KMS-11 (cell line): ENCODE data around the gene SUCO.

ENCODE experiments used
- H2AFZ ChIP-seq: fragments of 200-600 bp; sonication (generic); 2 replicates; pipeline ENCODE4 v1.6.1; 2016; ENCODE audit warnings: antibody characterized with exemption, mixed run types, low read depth
- H3K27ac ChIP-seq: fragments of 200-600 bp; sonication (generic); 2 replicates; pipeline ENCODE4 v1.6.1; 2016; ENCODE audit warnings: mild to moderate bottlenecking, mixed run types
- H3K27me3 ChIP-seq: fragments of 200-600 bp; sonication (generic); 2 replicates; pipeline ENCODE4 v1.6.1; 2017; ENCODE audit warnings: mild to moderate bottlenecking, low read depth, mixed run types, moderate library complexity; ENCODE audit not compliant: insufficient read depth
- H3K36me3 ChIP-seq: fragments of 200-600 bp; sonication (generic); 2 replicates; pipeline ENCODE4 v1.6.1; 2017; ENCODE audit warnings: mild to moderate bottlenecking, mixed run types; ENCODE audit not compliant: insufficient read depth
- H3K4me1 ChIP-seq: fragments of 200-600 bp; sonication (generic); 2 replicates; pipeline ENCODE4 v1.6.1; 2016; ENCODE audit warnings: mild to moderate bottlenecking, low read depth, mixed run types; ENCODE audit not compliant: poor library complexity, severe bottlenecking
- H3K4me2 ChIP-seq: fragments of 200-600 bp; sonication (generic); 2 replicates; pipeline ENCODE4 v1.7.0; 2016; ENCODE audit warnings: mild to moderate bottlenecking, mixed run types
- H3K4me3 ChIP-seq: fragments of 200-600 bp; sonication (generic); IDR thresholded peaks from 2 replicates; pipeline ENCODE4 v1.6.1; 2017; ENCODE audit warnings: low read depth, low read length, mixed read lengths; ENCODE audit not compliant: insufficient read depth
- H3K79me2 ChIP-seq: fragments of 200-600 bp; sonication (generic); 2 replicates; pipeline ENCODE4 v1.6.1; 2016; ENCODE audit warnings: low read depth, mixed run types; ENCODE audit not compliant: insufficient read depth
- H3K9ac ChIP-seq: fragments of 200-600 bp; sonication (generic); 2 replicates; pipeline ENCODE4 v1.6.1; 2016; ENCODE audit warnings: mild to moderate bottlenecking, mixed run types
- H4K20me1 ChIP-seq: fragments of 200-600 bp; sonication (generic); 2 replicates; pipeline ENCODE4 v1.6.1; 2016; ENCODE audit warnings: mild to moderate bottlenecking, mixed run types; ENCODE audit not compliant: insufficient read depth
- TF ChIP-seq, protein P1 (sequence below): fragments of 200-600 bp; sonication (generic); conservative IDR thresholded peaks from 2 replicates; pipeline ENCODE4 v1.6.1; 2017; ENCODE audit warnings: low read depth, mild to moderate bottlenecking, antibody characterized with exemption, low read length, moderate library complexity, mixed read lengths

Gene SUCO

DNA sequence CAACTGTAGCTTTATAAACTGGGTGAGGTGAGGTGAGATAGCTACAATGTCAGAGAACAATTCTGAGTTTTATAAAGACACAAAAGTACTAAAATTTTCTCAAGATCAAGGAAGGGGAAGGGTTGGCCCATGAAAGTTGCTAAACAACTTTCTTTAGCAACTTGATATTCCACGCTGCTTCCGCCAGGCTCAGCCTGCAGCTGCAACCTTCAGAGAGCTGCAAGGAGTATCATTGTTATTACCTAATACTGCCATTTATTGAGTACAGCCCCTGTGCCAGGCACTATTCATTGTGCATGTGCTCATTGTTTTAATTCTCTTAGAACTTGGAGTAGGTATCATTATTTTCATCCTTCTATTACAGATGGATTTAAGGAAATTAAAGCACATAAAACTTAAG lies 34.1 kb upstream of the SUCO start:
- H3K9ac ChIP-seq = no peak overlapping the region
- H3K79me2 ChIP-seq = no peaks in the 10 kb centered on the region
- TF ChIP-seq, protein P1, sequence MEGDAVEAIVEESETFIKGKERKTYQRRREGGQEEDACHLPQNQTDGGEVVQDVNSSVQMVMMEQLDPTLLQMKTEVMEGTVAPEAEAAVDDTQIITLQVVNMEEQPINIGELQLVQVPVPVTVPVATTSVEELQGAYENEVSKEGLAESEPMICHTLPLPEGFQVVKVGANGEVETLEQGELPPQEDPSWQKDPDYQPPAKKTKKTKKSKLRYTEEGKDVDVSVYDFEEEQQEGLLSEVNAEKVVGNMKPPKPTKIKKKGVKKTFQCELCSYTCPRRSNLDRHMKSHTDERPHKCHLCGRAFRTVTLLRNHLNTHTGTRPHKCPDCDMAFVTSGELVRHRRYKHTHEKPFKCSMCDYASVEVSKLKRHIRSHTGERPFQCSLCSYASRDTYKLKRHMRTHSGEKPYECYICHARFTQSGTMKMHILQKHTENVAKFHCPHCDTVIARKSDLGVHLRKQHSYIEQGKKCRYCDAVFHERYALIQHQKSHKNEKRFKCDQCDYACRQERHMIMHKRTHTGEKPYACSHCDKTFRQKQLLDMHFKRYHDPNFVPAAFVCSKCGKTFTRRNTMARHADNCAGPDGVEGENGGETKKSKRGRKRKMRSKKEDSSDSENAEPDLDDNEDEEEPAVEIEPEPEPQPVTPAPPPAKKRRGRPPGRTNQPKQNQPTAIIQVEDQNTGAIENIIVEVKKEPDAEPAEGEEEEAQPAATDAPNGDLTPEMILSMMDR = no peak
- H3K4me3 ChIP-seq = no peak overlapping the region
- no peaks in the 10 kb centered on the region for H3K4me1 ChIP-seq
- H3K36me3 ChIP-seq = no peaks in the 10 kb centered on the region
- no peaks in the 10 kb centered on the region; the same call in 1 of the 2 replicates for H4K20me1 ChIP-seq
- no peak overlapping the region for H2AFZ ChIP-seq
- H3K27ac ChIP-seq = no peak overlapping the region
- no peak overlapping the region for H3K4me2 ChIP-seq
- H3K27me3 ChIP-seq = no peaks in the 10 kb centered on the region

DNA sequence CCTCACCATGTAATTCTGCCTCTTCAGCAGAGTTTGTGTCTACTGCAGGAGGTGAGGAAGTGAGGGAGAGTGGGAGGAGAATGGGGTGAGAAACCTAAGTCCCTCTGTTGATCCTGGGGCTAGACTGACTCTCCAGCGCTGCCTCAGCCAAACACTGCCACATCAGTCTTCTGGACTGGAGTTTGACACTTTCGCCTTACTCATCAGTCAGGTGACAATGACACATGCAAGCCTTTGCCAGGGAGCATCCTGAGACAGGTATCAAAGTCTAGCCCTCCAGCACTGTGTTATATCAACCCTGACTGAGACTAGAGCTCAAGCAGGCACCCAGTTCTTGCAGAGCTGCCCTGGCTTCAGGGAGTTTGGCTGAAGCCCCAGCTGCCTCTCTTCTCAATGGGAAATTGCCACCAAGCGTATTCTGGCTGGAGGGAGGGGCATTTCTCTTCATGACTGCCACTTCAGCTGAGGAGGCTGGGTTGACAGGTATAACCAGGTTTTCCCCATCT lies 33.3 kb upstream of the SUCO start:
- Histone ChIP-seq H3K9ac (no peak overlapping the region), H3K4me2 (no peak overlapping the region), H2AFZ (no peak overlapping the region), H3K4me1 (no peaks in the 10 kb centered on the region), H3K36me3 (no peaks in the 10 kb centered on the region), H3K27me3 (no peaks in the 10 kb centered on the region), H3K27ac (no peak overlapping the region), H3K79me2 (no peaks in the 10 kb centered on the region), H4K20me1 (no peaks in the 10 kb centered on the region; the same call in 1 of the 2 replicates), H3K4me3 (no peak overlapping the region)
- TF ChIP-seq, protein P1 = no peak

DNA sequence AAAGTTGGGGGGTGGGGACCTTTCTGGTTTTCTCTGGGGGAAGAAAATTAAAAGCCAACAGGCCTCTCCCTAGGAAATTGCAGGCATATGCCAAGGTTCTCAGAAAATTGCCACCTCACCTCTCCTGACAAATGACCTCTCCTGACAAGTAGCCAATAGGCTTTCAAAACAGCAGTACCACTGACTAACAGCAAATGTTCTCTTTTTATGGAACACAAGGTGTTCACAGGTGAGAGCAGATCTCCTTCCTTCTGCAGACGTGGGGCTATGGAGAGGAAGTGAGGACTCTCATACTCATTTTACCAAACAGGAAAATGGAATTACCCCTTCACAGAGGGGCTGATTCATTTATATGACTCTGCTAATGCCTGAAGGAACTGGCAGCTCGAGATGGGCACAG lies 32.7 kb upstream of the SUCO start:
- Histone ChIP-seq H2AFZ (no peak overlapping the region), H3K27me3 (no peaks in the 10 kb centered on the region), H3K27ac (no peak overlapping the region), H4K20me1 (no peaks in the 10 kb centered on the region; the same call in 1 of the 2 replicates), H3K4me3 (no peak overlapping the region), H3K9ac (no peak overlapping the region), H3K4me1 (no peaks in the 10 kb centered on the region), H3K36me3 (no peaks in the 10 kb centered on the region), H3K4me2 (no peak overlapping the region), H3K79me2 (no peaks in the 10 kb centered on the region)
- TF ChIP-seq, protein P1 = no peak

DNA sequence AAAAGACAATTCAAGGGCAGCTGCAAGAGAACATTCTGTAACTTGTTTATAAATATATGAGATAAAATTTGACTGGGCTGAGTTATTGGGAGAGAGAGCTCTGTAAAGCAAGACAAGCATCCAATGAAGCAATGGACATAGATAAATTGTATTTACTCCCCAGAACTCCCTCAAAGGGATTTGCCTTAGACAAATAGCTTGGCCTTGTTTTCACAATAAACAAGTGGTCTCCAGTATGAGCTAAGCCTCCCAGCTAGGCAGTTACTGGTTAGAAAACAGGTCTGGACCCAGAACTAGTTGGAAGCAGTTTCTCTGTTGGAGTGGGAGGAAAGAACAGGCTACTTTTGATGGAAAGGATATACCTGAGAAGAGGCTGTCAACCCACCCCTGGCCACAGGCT lies 25.2 kb upstream of the SUCO start:
- Histone ChIP-seq H3K4me2 (no peak overlapping the region), H2AFZ (no peak overlapping the region), H3K27me3 (no peaks in the 10 kb centered on the region), H3K27ac (no peak overlapping the region), H3K9ac (no peak overlapping the region), H3K4me1 (no peaks in the 10 kb centered on the region), H3K36me3 (no peaks in the 10 kb centered on the region), H3K79me2 (no peaks in the 10 kb centered on the region), H4K20me1 (no peaks in the 10 kb centered on the region; the same call in 1 of the 2 replicates), H3K4me3 (no peak overlapping the region)
- TF ChIP-seq, protein P1 = no peak

DNA sequence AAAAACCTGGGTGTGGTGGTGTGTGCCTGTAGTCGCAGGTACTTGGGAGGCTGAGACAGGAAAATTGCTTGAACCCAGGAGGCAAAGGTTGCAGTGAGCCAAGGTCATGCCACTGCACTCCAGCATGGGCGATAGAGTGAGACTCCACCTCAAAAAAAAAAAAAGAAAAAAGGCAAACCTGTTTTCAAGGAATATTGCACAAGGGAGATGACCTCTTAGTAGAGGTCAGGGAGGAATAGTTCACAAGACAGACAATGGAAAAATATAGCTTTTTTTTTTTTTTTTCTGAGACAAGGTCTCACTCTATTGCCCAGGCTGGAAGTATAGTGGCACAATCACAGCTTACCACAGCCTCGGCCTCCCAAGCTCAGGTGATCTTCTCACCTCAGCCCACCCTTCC lies 22.5 kb upstream of the SUCO start:
- Histone ChIP-seq H3K4me1 (no peaks in the 10 kb centered on the region), H3K27ac (no peak overlapping the region), H3K4me3 (no peak overlapping the region), H4K20me1 (no peaks in the 10 kb centered on the region), H3K36me3 (no peaks in the 10 kb centered on the region), H3K9ac (no peak overlapping the region), H3K27me3 (no peaks in the 10 kb centered on the region), H3K79me2 (no peaks in the 10 kb centered on the region), H2AFZ (no peak overlapping the region), H3K4me2 (no peak overlapping the region)
- TF ChIP-seq, protein P1 = no peak
